Activated T-helper 1 cell treated with anti-CD3 and anti-CD28 coated beads, Interleukin-12 subunit alpha, Interleukin-12 subunit beta, Interleukin-2, Interleukin-4 antibody, amounts not matched to agents 30 ng/mL and 10 ng/mL and 1 ng/mL, durations not matched to agents 14 hours and 24 hours and 36 hours (primary cell): ENCODE results near the gene CNOT3. TPM values are rescaled to one million over a fixed set of nuclear protein-coding genes. Genes with fewer than 3 reads are reported as not detected.

Source experiments
- DNase-seq: peaks from one replicate; pipeline ENCODE4 v3.0.0; 2021; ENCODE audit warnings: low spot score
- H3K27ac Mint-ChIP-seq: one replicate; pipeline ENCODE4 v1.8.0; 2021; ENCODE audit warnings: mild to moderate bottlenecking, mixed read lengths
- H3K27me3 Mint-ChIP-seq: one replicate; pipeline ENCODE4 v1.8.0; 2022; ENCODE audit warnings: mild to moderate bottlenecking, moderate library complexity, mixed read lengths; ENCODE audit not compliant: insufficient read depth
- H3K36me3 Mint-ChIP-seq: one replicate; pipeline ENCODE4 v1.8.0; 2021; ENCODE audit warnings: low read depth, mixed read lengths
- H3K4me1 Mint-ChIP-seq: one replicate; pipeline ENCODE4 v1.8.0; 2021; ENCODE audit warnings: low read depth, mixed read lengths
- H3K4me3 Mint-ChIP-seq: one replicate; pipeline ENCODE4 v1.8.0; 2021; ENCODE audit warnings: mild to moderate bottlenecking, moderate library complexity, mixed read lengths
- H3K9me3 Mint-ChIP-seq: one replicate; pipeline ENCODE4 v1.8.0; 2021; ENCODE audit warnings: mixed read lengths
- intact Hi-C: fragments of 100-400 bp; cut with micrococcal nuclease; formaldehyde crosslinking; loops from one replicate; pipeline ENCODE4 v1.15.1; 2024
- total RNA-seq: library from RNA; stranded (reverse); gene quantifications from 2 replicates; pipeline ENCODE4 v1.2.3, GENCODE V29; 2022

Gene CNOT3
- total RNA-seq, 1 donor from 2014 or later: 73.2 TPM

DNA sequence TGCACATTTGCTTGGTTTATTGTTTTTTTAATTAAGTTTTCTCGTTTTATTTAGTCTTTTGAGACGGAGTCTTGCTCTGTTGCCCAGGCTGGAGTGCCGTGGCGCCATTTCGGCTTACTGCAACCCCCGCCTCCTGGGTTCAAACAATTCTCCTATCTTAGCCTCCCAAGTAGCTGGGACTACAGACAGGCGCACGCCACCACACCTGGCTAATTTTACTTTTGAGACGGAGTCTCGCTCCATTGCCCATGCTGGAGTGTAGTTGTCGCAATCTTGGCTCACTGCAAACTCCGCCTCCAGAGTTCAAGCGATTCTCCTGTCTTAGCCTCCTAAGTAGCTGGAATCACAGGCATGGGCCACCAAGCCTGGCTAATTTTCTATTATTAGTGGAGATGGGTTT is 64.4 kb downstream of the CNOT3 start:
- Mint-ChIP-seq H3K36me3 (peaks cover 65% of the 10 kb centered on the region), H3K9me3 (no peaks in the 10 kb centered on the region), H3K4me1 (peaks cover 63% of the 10 kb centered on the region), H3K4me3 (peak overlapping the region; percentile 95), H3K27me3 (no peaks in the 10 kb centered on the region), H3K27ac (peak overlapping the region; percentile 99)
- no peak for DNase-seq
- intact Hi-C loops: loop anchor here (2.0 to 5.0 kb wide), 2 partner anchors 247 to 665 kb away; partner anchors contain the start of genes LENG8 and ZNF331

DNA sequence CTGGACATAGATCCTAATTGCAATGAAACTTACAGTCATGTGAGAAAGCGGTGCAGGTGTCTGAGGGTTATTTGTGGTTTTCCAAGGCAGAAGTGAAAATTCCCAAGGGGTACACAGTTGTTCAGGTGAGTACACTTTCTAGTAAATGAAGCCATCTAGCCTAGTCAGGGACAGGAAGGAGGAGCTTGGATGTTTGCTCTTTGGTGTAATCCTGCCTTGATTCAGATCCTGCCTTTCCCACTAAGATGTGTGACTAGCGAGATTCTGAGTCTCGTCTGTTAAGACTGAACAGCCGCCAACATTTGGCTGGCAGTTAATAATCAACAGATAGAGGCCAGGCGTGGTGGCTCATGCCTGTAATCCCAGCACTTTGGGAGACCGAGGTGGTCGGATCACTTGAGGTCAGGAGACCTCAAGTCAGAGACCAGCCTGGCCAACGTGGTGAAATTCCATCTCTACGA is 65.6 kb downstream of the CNOT3 start:
- no peaks in the 10 kb centered on the region for H3K27me3 Mint-ChIP-seq
- intact Hi-C loops: loop anchor here (5.0 kb wide), 1 partner anchor 666 kb away; the partner anchor contains the start of gene ZNF331
- peaks cover 72% of the 10 kb centered on the region for H3K36me3 Mint-ChIP-seq
- peaks cover 75% of the 10 kb centered on the region for H3K4me1 Mint-ChIP-seq
- no peaks in the 10 kb centered on the region for H3K9me3 Mint-ChIP-seq
- peak overlapping the region; percentile 95 for H3K4me3 Mint-ChIP-seq
- H3K27ac Mint-ChIP-seq: peak overlapping the region; percentile 99
- no peak for DNase-seq

DNA sequence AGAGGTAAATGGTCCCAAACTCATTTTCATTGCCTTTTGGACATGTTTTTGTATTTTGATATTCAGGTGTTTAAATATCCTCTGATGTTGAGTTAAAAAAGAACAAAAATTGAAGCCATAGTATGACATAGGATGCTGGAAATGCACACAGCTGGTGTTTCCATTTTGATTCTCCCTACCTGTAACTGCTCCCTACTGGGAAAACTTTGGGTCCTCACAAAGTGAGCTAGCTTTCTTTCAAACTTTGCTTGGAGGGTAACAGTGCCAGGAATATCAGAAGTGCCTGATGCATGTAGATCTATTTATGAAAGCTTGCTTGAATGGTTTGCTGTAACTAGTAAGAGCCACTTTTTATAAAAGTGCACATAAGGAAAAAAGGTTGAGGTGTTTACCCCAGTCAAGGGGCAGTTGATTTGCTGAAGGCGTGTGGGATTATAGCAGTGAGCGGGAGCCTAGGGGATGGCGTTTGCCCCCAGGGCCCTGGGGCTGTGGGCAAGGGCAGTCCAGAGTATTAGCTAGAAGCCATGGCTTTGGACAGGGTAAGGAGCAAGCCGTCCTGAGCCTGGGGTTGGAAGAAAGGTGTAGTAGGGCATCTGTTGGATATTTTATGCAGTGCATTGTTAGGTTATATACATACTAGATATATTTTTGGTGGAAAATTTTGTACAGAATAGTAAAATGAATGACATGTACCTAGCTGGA is 67.4 kb downstream of the CNOT3 start:
- intact Hi-C loops: loop anchor here (5.0 kb wide), 1 partner anchor 668 kb away; the partner anchor contains the start of gene ZNF331
- H3K9me3 Mint-ChIP-seq: no peaks in the 10 kb centered on the region
- peak overlapping the region; percentile 95 for H3K4me3 Mint-ChIP-seq
- H3K27ac Mint-ChIP-seq: peak overlapping the region; percentile 37
- peaks cover 85% of the 10 kb centered on the region for H3K4me1 Mint-ChIP-seq
- peaks cover 79% of the 10 kb centered on the region for H3K36me3 Mint-ChIP-seq
- no peaks in the 10 kb centered on the region for H3K27me3 Mint-ChIP-seq
- no peak for DNase-seq

Other genes with a start within 250 kb of the CNOT3 start
- not detected in 2 replicates for gene CACNG7, start 228.5 kb upstream of the CNOT3 start, total RNA-seq
- not detected in 2 replicates for gene CACNG8, start 174.8 kb upstream of the CNOT3 start, total RNA-seq
- not detected in 2 replicates for gene CACNG6, start 146.1 kb upstream of the CNOT3 start, total RNA-seq
- not detected in 2 replicates for gene VSTM1, start 73.9 kb upstream of the CNOT3 start, total RNA-seq
- gene TARM1, start 56.4 kb upstream of the CNOT3 start, total RNA-seq: not detected in 2 replicates
- gene OSCAR, start 37.0 kb upstream of the CNOT3 start, total RNA-seq: 0.27 TPM in 1 of 2 replicates, not detected in the other
- gene NDUFA3, start 34.9 kb upstream of the CNOT3 start, total RNA-seq: 110 and 125 TPM in 2 replicates
- 31.1 and 33.4 TPM in 2 replicates for gene TFPT, start 22.1 kb upstream of the CNOT3 start, total RNA-seq
- 110 and 118 TPM in 2 replicates for gene PRPF31, start 22.0 kb upstream of the CNOT3 start, total RNA-seq
- gene LENG1, start 22.0 kb downstream of the CNOT3 start, total RNA-seq: 5.8 and 6.6 TPM in 2 replicates
- gene TMC4, start 35.4 kb downstream of the CNOT3 start, total RNA-seq: 0.73 and 0.83 TPM in 2 replicates
- gene MBOAT7, start 51.8 kb downstream of the CNOT3 start, total RNA-seq: 255 and 263 TPM in 2 replicates
- 20.1 and 20.9 TPM in 2 replicates for gene TSEN34, start 53.5 kb downstream of the CNOT3 start, total RNA-seq
- gene RPS9, start 63.1 kb downstream of the CNOT3 start, total RNA-seq: 1,475 and 1,511 TPM in 2 replicates
- 0.67 and 0.78 TPM in 2 replicates for gene LILRB3, start 85.2 kb downstream of the CNOT3 start, total RNA-seq
- 0.27 and 0.36 TPM in 2 replicates for gene LILRA6, start 105.0 kb downstream of the CNOT3 start, total RNA-seq
- not detected in 2 replicates for gene LILRB5, start 119.5 kb downstream of the CNOT3 start, total RNA-seq
- not detected in 2 replicates for gene LILRB2, start 143.3 kb downstream of the CNOT3 start, total RNA-seq
- not detected in 2 replicates for gene LILRA5, start 175.4 kb downstream of the CNOT3 start, total RNA-seq
- gene LILRA4, start 201.4 kb downstream of the CNOT3 start, total RNA-seq: not detected in 2 replicates
- 9.2 and 9.4 TPM in 2 replicates for gene LAIR1, start 227.2 kb downstream of the CNOT3 start, total RNA-seq